Stimulated activated naive CD4-positive, alpha-beta T cell treated with Interleukin-2 at 50 U/mL for 16 hours (primary cell): ENCODE measurements around the gene DGKZ.

Experiments used
- DNase-seq: peaks from one replicate; lab custom pipeline; 2025; lab: John Stamatoyannopoulos, UW

Gene DGKZ

GRCh38 chr11:46347637-46348311 is 511 bp downstream of the DGKZ start:
- DNase-seq = peak; percentile 24

- DNase-seq = peak; percentile 44
These were observed 1.5 kb downstream of the DGKZ start for GRCh38 chr11:46348566-46349401.

- no peak for DNase-seq
These were observed 3.4 kb downstream of the DGKZ start for GRCh38 chr11:46350695-46351094.

GRCh38 chr11:46351148-46351547 is 3.9 kb downstream of the DGKZ start:
- DNase-seq = no peak

- DNase-seq = no peak
These were observed 4.3 kb downstream of the DGKZ start for GRCh38 chr11:46351606-46352005.

GRCh38 chr11:46352063-46352841 is 5.0 kb downstream of the DGKZ start:
- peak; percentile 75 for DNase-seq

- DNase-seq = peak; percentile 45
These were observed 6.4 kb downstream of the DGKZ start for GRCh38 chr11:46353698-46354097.

- no peak for DNase-seq
These were observed 9.7 kb downstream of the DGKZ start for GRCh38 chr11:46356924-46357482.

GRCh38 chr11:46357483-46357936 is 10.2 kb downstream of the DGKZ start:
- no peak for DNase-seq

GRCh38 chr11:46359953-46360352 is 12.7 kb downstream of the DGKZ start:
- DNase-seq = no peak

GRCh38 chr11:46360878-46361277 is 13.6 kb downstream of the DGKZ start:
- DNase-seq = no peak

GRCh38 chr11:46361283-46362155 is 14.3 kb downstream of the DGKZ start:
- DNase-seq = peak; percentile 61

GRCh38 chr11:46362156-46363030 is 15.1 kb downstream of the DGKZ start:
- no peak for DNase-seq

- no peak for DNase-seq
These were observed 15.8 kb downstream of the DGKZ start for GRCh38 chr11:46363031-46363407.

GRCh38 chr11:46363455-46364005 is 16.3 kb downstream of the DGKZ start:
- no peak for DNase-seq

- DNase-seq = no peak
These were observed 16.8 kb downstream of the DGKZ start for GRCh38 chr11:46364056-46364455.

GRCh38 chr11:46364791-46365190 is 17.5 kb downstream of the DGKZ start:
- DNase-seq = no peak

GRCh38 chr11:46366260-46366659 is 19.0 kb downstream of the DGKZ start:
- no peak for DNase-seq

GRCh38 chr11:46366661-46367161 is 19.4 kb downstream of the DGKZ start:
- no peak for DNase-seq
